Measurements from ENCODE around the gene TSPAN18. TPM values are rescaled to one million over a fixed set of nuclear protein-coding genes. Genes with fewer than 3 reads are reported as not detected.

Gene TSPAN18
- total RNA-seq, 1 experiment from 2014 or later, result 18.3 TPM

- no TSS peak for BruUV-seq (replicated peaks)
- TF ChIP-seq ZBTB33 (IDR thresholded peaks at IDR 0.05; ENCODE audit: extremely low read depth, insufficient replicate concordance, low read length) (no peak), FOSL1 (IDR thresholded peaks at IDR 0.05; ENCODE audit: low read depth) (no peak), ZFX (IDR thresholded peaks at IDR 0.05) (no peak), SRF (IDR thresholded peaks at IDR 0.05; ENCODE audit: low read depth) (no peak), TCF7L2 (IDR thresholded peaks at IDR 0.05; ENCODE audit: borderline replicate concordance, extremely low read depth, insufficient read depth, insufficient read length) (no peak), ATF3 (IDR thresholded peaks at IDR 0.05) (no peak), SP1 (IDR thresholded peaks at IDR 0.05; ENCODE audit: low read depth) (no peak), POLR2AphosphoS5 (IDR thresholded peaks at IDR 0.05; ENCODE audit: low read depth, low read length) (no peak), SIN3A (IDR thresholded peaks at IDR 0.05; ENCODE audit: low read depth) (no peak), RAD21 (IDR thresholded peaks at IDR 0.05; ENCODE audit: low read depth) (no peak), EGR1 (IDR thresholded peaks at IDR 0.05; ENCODE audit: low read depth) (no peak), MAX (IDR thresholded peaks at IDR 0.05) (no peak), YY1 (IDR thresholded peaks at IDR 0.05; ENCODE audit: extremely low read depth, insufficient replicate concordance, low read depth, low read length) (no peak), EZH2 (IDR thresholded peaks at IDR 0.05) (no peak), REST (IDR thresholded peaks at IDR 0.05; ENCODE audit: low read depth) (no peak), CEBPB (IDR thresholded peaks at IDR 0.05; ENCODE audit: low read depth) (no peak)
- Histone ChIP-seq H3K36me3 (ENCODE audit: control insufficient read depth in 1 of 2, insufficient read depth in 2 of 2, low read length in 2 of 2) (no peaks in the 10 kb centered on the region), H4K20me1 (ENCODE audit: insufficient read depth) (no peaks in the 10 kb centered on the region), H3K4me3 (replicated peaks in 1 of 2; ENCODE audit: low read depth in 1 of 2, low read length in 2 of 2) (no peak overlapping the region), H3K4me1 (ENCODE audit: control insufficient read depth in 1 of 2, insufficient read depth in 2 of 2, low read length in 2 of 2) (peaks cover 9 to 10% of the 10 kb centered on the region in 2 experiments), H3K79me2 (ENCODE audit: insufficient read depth, low read length) (no peaks in the 10 kb centered on the region), H3K27ac (ENCODE audit: low read depth, low read length) (no peak overlapping the region), H3K4me2 (ENCODE audit: low read length) (no peak overlapping the region), H3K9me2 (ENCODE audit: insufficient read depth) (no peaks in the 10 kb centered on the region), H2AFZ (ENCODE audit: low read depth, low read length, poor library complexity, severe bottlenecking) (no peak overlapping the region), H3K9ac (ENCODE audit: low read length) (no peak overlapping the region), H3K9me3 (ENCODE audit: control insufficient read depth in 1 of 2, insufficient read depth in 1 of 2, low read depth in 1 of 2, low read length in 2 of 2) (no peaks in the 10 kb centered on the region), H3K27me3 (ENCODE audit: insufficient read depth, low read length) (no peaks in the 10 kb centered on the region)
- no peak for DNase-seq (ENCODE audit: low read depth, low spot score)
- no peak for ATAC-seq
- CTCF ChIA-PET, result no interaction called here
- POLR2A ChIA-PET, result no interaction called here
- intact Hi-C loops (cut with micrococcal nuclease), result no loop called here
- RAD21 ChIA-PET (ENCODE audit: low non-redundant PET in 1 of 2, low total read pairs in 2 of 2, uncharacterized antibody in 2 of 2, unreplicated experiment in 2 of 2), result no interaction called here
Observed at GRCh38 chr11:44974402-44975000, 247.7 kb downstream of the TSPAN18 start.

All from HCT116 (cell line).